ENCODE results near the gene ZNF185. TPM values are rescaled to one million over a fixed set of nuclear protein-coding genes. Genes with fewer than 3 reads are reported as not detected.

The ZNF185 gene
- total RNA-seq, 2 donors from 2014 or later = 2.8 to 7.9 TPM

DNA sequence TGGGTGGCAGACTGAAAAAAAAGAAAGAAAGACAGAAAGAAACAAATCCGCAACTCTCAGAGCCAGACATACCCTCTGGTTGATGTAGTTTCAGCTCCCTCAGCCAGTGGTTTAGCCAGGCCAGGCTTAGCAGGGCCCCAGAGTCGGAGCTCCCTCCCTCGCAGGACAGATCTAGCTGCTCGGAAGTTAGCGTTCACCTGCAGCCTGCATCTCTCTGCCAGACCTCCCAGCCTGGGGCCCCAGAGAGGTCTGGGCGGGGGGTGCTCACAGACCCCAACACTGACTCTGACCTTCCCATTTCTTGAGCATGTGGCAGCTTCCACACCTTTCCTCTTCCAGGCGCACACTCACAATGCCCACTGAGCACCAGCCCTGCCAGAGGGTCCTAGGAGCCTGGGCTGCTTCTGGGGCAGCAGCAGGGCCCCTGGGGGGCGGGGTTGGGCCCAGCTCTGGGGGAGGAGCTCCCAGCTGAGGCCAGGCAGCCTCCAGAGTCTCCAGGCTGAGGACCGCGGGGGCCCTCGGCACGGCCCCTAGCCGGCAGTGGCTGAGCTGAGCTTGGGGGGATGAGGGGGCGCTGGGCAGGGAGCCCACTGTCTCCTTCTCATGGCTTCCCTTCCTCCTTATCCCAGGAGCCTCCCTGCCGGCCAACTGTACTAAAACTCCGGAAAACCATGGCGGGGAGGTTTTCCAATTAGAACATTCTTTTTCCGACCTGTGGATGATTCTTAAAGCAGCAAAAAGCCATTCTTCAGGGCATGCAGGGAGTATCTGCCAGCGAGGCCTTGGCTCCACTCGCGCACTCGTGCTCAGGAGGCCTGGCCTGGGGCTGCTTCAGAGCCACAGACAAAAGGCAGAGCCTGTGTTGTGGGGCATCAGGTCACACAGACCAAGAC, 4.6 kb upstream of the ZNF185 start:
- DNase-seq (ENCODE audit: low spot score) = no peak
- intact Hi-C loops (cut with DNase I) = no loop called here

DNA sequence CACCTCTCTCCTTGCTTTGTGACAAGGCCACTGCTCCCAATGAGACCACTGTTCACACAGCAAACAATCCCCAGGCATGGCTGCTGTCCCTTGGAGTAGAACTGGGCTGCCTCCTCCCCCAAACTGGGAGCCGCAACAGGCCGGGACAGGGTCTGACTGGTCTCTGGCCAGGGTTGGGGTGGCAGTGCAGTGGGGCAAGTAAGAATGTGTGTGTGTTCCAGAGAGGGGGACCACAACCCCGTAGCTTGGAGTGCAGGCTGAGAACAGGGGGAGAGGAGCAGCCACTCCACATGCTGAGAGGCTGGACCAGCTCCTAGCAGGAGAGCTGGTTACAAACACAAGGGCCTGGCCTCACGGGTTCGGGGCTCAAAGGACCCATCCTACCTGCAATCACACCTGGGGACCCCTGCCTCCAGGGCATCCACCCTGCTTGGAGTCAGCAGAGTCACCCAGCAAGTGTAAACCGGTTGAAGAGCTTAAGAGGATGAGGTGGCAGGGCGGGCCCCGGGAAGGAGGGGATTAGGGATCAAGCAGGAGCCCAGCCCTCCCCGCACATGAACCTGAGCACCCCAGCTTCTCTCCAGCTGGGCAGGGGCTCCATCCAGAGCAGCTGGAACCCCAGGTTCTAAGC, 3.8 kb upstream of the ZNF185 start:
- DNase-seq (ENCODE audit: low spot score) = no peak
- intact Hi-C loops (cut with DNase I) = no loop called here

DNA sequence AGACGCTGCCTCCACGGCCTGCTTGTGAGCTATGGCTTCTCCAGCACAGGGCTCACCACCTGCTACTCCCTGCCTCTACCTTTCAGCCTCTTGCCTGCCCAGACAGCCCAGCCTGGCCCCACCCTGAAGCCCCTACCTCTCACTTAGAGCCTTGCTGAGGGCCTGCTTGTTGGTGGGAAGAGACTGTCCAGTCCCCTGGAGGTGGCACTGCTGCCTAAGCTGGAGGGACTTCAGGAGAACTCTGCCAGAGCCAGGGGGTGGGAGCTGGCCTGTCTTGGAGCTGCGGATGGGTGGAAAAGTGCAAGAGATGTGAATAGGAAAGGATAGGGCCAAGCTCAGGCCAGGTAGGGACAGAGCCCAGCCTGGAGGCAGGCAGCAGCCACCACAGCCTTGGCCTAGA, 2.7 kb upstream of the ZNF185 start:
- intact Hi-C loops (cut with DNase I) = no loop called here

DNA sequence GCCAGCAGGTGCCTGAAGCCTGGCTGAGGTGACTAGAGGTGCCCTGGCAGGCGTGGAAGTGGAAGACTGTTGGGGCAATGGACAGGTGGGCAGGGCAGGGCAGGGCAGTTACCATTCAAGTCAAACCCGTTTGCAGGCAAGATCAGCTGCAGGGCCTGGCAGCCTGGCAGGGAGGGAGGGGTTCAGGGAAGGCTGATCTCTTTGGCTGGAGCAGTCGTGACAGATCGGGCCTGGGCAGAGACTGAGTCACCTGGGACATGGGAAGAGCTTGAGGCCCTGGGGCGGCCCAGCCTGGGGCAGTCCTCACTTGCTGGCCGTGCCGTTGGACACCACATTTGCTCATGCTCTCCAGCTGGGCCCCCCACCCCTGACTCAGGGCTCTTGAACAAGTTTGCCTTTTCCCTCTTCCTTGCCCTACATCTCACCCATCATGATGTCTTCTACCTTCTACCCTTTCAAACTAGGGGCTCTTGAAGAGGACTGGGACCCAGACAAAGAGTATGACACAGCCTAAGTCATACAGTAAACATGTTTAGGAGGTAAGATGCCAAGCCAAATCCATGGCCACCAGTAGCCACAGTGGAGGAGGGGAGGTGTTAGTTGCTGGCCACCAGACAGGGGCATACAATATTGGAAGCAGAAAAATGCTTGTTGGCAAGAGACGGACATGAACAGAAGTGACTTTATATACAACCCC, 2.0 kb upstream of the ZNF185 start:
- intact Hi-C loops (cut with DNase I) = no loop called here
- DNase-seq (ENCODE audit: low spot score) = no peak

More for the DNA sequence above, 2.7 kb upstream of the ZNF185 start:
- no peak for DNase-seq (ENCODE audit: low spot score)

DNA sequence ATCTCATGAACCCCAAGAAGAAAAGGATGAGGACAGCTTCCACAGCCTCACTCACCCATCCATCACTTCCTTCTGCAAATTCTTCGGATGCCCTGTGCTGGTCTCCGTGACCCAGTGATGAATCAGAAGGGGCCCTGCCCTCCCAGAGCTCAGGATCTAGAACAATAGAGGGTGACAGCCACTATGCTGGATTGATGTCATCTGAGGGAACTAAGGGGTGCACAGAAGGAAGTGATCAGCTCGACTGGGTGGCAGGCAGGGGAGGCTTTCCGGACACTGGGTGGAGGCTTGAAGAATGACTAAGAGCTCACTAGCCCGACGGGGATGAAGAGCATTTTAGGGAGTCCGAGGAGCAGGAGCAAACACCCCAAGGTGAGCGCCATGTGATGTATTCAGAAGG, 1.4 kb upstream of the ZNF185 start:
- intact Hi-C loops (cut with DNase I) = no loop called here
- no peak for DNase-seq (ENCODE audit: low spot score)

DNA sequence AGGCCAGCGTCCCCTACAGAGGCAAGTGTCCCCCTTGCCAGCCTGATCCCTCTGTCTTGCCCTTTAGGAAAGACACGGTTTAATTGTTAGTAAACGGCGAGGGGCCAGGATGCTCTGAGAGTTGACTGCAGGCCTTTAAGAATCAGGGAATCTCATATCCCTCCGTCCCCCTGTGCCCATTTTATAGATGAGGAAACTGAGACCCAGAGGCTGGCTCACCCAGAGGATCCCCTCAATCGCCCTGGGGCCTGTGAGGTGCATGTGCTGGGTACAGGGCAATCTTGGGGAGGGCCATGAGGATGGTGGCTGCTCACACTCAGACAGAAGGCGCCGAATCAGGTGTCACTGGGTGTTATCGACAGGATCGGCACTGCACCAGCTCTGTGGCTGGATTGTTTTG, 575 bp downstream of the ZNF185 start:
- no peak for DNase-seq (ENCODE audit: low spot score)
- intact Hi-C loops (cut with DNase I) = no loop called here

DNA sequence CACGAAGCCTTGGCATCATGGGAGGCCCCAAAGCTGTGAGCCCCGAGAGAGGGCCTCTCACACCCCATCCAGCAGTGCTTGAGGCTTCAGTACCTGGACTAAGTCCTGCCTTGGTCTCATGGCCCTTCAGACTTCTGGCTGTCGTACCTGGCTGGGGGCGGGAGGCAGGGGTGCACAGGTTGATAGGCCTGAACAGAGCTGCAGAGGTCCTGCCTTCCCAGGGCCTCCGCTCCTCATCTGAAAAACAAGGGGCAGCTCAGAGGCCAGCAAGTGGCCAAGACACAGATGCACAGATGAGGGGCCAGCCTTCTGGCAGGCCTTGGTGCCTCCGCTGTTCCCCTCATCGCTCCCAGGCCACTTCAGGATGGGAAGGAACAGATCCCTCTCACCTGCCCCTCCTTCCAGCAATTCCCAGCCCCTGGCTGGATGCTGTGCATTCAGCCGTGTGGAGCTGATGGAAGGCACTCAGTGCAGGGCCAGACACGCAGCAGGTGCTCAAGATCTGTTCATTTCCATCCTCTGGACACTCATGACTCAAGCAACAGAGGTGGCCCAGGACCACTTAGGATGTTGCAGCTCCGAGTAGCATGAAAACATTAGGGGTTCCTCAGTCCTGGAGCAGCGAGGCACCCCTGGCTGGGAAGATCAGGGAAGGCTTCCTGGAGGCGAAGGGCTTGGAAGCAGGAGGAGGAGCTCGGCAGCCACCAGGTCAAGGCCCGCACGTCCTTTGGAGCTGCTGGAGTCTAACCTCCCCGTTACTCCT, 1.4 kb downstream of the ZNF185 start:
- DNase-seq (ENCODE audit: low spot score) = no peak
- intact Hi-C loops (cut with DNase I) = no loop called here

DNA sequence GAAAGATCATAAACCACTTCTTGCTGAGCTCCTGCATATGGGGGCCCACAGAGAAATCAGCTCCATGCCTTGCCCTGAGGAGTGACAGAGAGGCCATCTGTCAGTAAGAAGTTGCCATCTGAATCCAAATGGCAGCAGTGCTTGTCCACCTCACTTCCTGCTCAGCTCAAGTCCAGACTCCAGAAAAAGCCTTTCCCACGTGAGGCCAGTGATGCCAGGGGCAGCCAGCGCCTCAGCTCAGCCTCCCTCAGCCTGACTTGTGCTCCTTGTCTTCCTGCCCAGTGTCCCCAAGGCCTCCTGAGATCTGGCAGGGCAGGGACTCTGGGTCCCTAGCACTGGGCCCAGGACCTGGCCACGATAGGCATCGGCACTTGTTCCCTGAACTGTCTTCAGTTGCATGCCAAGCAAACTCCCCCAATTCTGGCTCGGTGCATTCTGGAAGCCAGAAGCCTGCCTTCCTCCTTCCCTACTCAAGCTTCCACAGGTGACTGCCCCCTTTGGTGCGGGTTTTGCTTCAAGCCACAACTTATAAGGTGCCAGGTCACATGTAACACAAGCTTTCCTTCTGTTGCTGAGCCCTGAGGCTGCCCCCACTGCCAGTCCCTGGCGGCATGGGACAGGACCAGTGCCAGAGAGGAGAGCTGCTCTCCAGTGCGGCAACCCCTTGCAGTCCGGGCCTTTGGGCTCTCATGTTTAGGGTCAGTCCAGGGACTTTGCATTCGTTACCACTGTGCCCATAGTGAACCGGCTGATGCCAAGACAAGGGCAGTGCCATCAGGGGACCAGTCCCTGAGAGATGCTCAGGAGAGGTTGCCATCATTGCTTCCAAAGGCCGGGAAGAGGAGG, 2.2 kb downstream of the ZNF185 start:
- DNase-seq (ENCODE audit: low spot score) = no peak
- intact Hi-C loops (cut with DNase I) = loop anchor here in 1 of 2 donors (5.0 kb wide), 1 partner anchor 1862 kb away; the partner anchor contains the start of gene DKC1

DNA sequence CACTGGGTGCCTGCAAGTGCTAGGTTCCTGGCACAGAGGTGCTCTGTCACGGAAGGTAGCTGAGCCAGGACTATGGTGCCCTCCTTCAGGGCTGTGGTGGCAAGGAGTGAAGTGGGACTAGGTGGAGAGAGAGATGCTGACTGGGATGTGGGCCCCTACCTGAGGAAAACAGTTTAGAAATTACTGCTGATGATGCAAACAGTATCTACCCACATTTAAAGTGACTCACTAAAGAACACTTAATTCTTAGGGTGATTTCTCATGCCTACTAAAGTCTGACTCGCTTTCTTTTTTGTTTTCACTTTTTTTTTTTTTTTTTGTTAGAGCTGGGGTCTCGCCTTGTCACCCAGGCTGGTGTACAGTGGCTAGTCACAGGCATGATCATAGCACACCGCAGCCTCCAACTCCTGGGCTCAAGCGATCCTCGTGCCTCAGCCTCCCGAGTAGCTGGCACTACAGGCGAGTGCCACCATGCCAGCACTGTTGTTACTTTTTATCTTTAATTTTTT, 3.1 kb downstream of the ZNF185 start:
- intact Hi-C loops (cut with DNase I) = loop anchor here in 1 of 2 donors (5.0 kb wide), 1 partner anchor 1861 kb away; the partner anchor contains the start of gene DKC1
- no peak for DNase-seq (ENCODE audit: low spot score)

DNA sequence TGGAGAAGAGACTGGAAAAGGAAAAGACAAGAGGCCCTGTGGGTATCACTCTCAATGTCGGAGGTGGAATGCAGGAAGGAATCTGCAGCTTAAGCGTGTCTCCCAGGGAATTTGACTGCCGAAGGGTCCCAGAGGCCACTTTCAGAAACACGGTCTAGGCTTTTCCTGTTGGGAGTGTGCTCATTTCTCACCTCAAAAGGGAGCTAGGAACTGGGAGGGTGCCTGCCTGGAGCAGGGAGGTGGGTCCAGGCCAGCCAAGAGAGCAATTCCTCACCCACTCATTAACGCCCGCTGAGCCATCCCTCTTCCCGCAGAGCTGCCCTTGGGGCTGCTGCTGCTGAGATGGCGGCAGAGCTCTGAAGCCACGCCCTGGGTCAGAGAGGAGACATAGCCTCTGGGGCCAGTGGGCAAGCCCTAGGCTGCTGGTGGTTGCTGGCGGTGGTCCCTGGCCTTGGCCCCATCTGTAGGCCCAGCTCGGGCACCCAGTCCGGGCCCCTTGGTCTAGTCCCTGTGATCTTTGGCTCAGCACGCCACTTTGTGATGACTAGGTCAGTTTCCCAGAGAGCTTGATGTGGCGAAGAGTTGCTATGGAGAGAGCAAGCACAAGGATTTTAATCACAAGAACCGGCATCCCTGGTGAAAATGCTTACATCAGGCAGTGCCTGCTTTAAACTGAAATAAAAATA, 4.1 kb downstream of the ZNF185 start:
- DNase-seq (ENCODE audit: low spot score) = no peak
- intact Hi-C loops (cut with DNase I) = loop anchor here in 1 of 2 donors (5.0 kb wide), 1 partner anchor 1860 kb away; the partner anchor contains the start of gene DKC1

DNA sequence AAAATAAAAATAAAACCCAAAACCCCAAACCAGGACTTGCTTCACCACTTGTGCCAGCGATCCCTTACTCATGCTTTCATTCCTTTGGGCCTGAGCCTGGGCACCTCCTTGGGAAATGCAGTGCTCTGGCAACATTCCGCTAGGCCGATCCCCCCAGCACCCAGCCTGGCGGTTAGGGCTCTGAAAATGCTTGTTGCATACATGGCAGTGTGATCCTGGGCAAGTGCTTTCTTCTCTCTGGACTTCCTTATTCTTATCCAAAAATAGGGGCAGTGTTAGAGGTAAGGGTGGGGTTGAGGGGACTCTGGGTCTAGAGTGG, 4.6 kb downstream of the ZNF185 start:
- intact Hi-C loops (cut with DNase I) = loop anchor here in 1 of 2 donors (5.0 kb wide), 1 partner anchor 1860 kb away; the partner anchor contains the start of gene DKC1
- no peak for DNase-seq (ENCODE audit: low spot score)

DNA sequence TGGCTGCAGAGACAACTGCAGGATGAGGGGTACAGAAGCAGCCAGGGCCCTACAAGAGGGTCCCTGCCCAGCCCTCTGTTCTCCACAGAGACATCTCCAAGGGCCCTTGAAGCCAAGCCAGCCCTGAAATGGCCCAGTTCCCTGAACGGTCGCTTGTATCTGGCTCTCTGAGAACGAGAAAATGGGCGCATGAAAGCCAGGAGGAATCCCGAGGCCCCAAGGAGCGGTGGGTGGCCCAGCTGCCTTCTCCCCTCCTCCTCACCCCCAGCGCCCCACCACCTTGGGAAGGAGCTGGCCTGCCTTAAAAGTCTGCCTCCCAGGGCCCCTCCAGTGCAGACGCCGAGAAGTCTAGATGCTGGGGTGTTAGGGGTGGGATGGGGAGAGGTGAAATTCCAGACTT, 5.7 kb downstream of the ZNF185 start:
- intact Hi-C loops (cut with DNase I) = loop anchor here in 1 of 2 donors (5.0 kb wide), 1 partner anchor 1859 kb away; the partner anchor contains the start of gene DKC1
- no peak for DNase-seq (ENCODE audit: low spot score)

DNA sequence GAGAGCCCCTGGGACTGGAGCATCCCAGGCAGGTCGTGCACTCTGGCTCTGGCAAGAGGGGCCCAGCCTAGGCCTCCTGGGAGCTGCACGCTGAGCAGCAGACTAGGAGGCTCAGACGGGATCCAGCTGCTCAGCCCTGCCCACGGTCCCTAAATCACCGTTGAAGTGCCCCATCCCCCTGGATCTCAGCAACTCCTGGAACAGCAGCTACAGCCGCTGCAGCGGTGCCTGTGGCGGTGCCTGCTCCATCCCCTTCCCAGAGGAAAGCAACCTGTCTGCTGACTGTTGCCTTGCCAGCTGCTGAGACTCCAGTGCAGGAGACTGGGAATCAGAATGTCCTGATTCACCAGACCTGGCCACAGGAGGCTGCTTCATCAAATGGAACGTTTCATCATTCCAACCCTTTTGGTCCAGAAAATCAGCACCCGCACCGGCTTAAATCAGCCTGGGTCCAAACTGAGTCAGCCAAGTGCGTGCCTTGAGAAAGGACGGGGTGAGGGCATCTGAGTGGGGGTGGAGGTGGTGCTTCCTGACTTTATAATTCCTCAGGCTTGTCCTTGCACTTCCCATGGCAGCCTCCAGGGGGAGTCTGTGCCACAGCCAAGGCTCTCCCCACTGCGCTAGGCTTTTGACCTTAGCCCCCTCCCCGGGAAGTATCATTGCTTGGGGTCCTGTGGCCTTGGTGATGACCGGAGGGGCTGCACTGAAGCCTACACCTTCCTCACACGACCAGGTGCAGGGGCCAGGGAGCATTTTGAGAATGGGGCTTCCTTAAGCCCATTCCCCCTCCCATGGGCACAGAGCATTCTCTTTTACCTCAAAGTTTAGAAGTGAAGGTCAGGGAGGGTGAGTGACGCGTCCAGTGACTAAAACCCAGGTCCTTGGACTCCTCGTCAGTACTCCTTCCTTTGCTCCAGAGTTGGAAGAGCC, 6.5 kb downstream of the ZNF185 start:
- DNase-seq (ENCODE audit: low spot score) = no peak
- intact Hi-C loops (cut with DNase I) = loop anchor here in 1 of 2 donors (5.0 kb wide), 1 partner anchor 1858 kb away; the partner anchor contains the start of gene DKC1

DNA sequence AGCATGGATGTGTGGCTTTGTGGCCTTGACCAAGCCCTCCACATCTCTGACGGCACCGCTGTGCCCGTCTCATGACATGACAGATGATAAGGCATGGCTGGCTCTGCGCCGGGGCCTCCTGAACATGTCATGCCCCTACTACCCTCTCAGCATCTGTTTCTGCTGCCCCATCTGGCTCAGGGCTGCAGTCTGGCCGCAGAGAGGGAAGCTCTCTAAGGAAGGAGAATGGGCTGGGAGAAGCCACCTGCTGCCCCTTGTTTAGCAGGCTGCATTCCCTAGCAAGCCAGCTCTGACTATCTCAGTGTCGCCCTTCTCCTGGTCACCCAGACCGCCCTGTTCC, 7.2 kb downstream of the ZNF185 start:
- intact Hi-C loops (cut with DNase I) = no loop called here
- no peak for DNase-seq (ENCODE audit: low spot score)

DNA sequence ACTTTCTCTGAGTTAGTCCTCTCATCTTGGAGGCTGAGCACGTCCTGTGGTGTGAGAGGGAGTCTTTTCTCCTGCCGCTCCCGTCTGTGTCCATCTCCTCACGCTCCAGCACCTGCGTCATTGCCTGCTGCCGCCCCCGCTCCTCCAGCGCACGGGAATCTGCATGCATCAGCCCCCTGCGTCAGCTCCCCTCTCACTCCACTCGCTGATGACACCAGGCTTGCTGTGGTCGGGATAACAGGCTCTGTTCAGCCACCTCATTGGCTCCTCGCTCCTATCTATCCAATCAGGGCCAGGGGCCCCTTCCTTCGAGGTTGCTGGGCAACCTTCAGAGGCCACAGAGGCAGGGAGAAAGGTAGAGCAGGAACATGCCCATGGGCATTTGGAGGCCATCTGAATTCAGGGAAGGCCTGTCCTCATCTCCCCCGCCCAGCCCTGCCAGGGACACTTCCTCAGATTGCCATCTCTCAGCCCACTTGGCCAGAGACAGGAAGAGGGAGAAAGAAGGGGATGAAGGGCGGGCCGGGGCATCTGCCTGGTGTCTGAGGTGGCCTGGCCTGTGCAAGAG, 9.3 kb downstream of the ZNF185 start:
- intact Hi-C loops (cut with DNase I) = no loop called here
- no peak for DNase-seq (ENCODE audit: low spot score)

DNA sequence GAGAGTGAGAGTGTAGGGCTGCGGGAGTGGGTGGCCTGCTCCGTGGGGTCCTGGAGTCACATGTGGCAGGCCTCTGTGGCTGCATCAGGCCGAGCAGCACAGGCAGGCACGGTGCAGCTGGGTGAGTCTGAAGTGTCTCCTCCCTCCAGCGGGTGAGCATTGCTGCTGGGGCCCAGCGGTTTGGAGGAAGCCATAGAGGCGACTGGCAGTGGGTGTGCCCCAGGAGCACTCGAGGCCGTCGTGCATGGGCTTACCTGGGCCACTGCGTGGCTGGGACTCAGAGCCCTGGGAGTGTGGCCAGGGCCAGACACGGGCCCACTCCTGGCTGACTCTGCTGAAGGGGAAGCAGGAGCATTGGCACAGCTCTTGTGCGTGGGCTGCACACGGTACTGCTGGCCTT, 10.6 kb downstream of the ZNF185 start:
- no peak for DNase-seq (ENCODE audit: low spot score)
- intact Hi-C loops (cut with DNase I) = no loop called here
